ENCODE results near the gene U2SURP.

DNA sequence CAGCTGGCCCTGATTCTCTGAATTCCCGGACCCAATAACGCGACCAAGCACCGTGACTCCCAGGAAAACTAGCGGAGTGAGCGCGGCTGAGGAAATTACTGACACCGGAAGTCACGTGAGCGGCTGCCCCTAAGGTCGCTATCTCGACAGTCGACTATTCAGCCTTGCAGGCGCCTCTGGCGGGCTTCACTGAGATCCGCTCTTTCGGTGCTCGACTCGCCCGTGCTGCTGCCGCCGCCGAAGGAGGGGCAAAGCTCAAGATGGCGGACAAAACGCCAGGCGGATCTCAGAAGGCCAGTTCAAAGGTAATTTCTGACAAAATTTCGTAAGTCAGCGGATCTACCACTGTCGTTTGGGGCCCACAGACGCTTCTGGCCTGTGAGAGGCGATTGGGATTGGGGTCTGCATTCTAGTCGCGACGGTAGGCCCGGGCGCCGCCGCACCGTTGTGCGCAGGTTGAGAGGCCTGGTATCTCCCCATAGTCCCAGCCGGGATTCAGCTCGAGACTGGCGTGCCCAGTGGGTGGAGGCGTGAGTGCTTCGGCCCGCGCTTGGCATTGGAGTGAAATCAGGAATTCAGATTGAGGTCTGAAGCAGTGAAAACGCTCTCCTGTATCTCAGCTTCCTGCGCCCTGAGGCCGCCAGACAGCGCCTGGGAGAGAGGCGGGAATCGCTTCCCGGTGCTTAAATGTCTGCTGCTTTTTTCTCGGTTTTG, at the start of gene U2SURP:
- TF ChIP-seq, protein P1, sequence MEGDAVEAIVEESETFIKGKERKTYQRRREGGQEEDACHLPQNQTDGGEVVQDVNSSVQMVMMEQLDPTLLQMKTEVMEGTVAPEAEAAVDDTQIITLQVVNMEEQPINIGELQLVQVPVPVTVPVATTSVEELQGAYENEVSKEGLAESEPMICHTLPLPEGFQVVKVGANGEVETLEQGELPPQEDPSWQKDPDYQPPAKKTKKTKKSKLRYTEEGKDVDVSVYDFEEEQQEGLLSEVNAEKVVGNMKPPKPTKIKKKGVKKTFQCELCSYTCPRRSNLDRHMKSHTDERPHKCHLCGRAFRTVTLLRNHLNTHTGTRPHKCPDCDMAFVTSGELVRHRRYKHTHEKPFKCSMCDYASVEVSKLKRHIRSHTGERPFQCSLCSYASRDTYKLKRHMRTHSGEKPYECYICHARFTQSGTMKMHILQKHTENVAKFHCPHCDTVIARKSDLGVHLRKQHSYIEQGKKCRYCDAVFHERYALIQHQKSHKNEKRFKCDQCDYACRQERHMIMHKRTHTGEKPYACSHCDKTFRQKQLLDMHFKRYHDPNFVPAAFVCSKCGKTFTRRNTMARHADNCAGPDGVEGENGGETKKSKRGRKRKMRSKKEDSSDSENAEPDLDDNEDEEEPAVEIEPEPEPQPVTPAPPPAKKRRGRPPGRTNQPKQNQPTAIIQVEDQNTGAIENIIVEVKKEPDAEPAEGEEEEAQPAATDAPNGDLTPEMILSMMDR (IDR thresholded peaks at IDR 0.05), result no peak
- TF ChIP-seq EZH2 (IDR thresholded peaks at IDR 0.05; ENCODE audit: borderline replicate concordance, insufficient read depth, low read depth, low read length, poor library complexity, severe bottlenecking), result no peak
